NCI-H82 treated with DMSO at 0.1 percent for 48 hours (cell line): ENCODE results near the gene CAMTA1.

Experiments
- DNase-seq: peaks from one replicate; lab custom pipeline; 2025; ENCODE audit not compliant: unreplicated experiment; lab: John Stamatoyannopoulos, UW

CAMTA1 gene

GRCh38 chr1:7476861-7477547 lies 691.8 kb downstream of the CAMTA1 start:
- DNase-seq: no peak

DNA sequence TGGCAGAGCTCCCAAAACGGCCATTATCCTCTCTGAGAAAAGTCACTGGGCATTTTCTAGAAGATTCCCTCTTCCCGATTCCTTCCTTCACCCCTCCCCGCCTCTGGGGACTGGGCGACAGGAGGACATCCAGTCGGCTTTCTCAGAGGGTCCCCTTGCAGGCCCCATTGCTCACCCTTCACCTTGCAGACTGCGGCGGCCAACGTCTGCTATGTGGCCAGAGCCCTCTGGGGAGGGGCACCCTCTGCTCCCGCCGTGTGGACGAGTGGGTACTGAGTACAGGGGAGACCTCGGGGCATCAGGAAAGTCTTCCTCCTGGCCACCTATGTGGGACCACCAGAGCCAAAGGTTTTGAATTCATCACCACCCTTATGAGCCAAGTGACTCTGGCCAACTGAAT lies 692.3 kb downstream of the CAMTA1 start:
- no peak for DNase-seq

DNA sequence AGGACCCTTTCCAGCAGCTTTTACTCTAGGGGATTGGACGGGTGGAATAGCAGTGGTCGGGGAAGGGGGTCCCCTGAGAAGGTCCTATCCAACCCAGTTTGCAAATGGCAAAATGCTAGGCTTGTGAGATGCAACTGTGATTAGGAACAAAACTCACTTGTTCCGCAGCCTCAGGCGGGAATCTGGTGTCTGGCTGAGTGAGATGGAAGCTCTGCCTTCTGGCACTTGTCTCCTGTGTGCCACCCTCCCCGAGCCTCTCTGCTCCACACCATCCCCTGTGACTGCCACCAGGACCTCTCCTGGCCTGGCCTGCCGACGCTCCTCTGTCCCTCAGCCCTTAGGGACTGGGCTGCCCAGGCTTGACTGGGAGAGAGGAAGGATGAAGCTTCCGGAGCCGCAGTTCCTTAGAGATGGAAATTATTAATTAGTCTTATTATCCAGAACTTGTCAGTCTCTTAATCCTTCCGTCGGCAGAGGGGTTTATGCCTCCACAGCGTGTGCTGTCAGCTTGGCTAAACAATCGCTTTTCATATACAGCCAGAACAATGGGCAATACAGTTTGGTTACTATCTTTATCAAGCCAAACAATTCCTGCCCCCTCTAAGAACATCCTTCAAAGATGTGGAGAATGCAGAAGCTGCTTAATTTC lies 693.0 kb downstream of the CAMTA1 start:
- no peak for DNase-seq

GRCh38 chr1:7478809-7479499 lies 693.7 kb downstream of the CAMTA1 start:
- DNase-seq: no peak

DNA sequence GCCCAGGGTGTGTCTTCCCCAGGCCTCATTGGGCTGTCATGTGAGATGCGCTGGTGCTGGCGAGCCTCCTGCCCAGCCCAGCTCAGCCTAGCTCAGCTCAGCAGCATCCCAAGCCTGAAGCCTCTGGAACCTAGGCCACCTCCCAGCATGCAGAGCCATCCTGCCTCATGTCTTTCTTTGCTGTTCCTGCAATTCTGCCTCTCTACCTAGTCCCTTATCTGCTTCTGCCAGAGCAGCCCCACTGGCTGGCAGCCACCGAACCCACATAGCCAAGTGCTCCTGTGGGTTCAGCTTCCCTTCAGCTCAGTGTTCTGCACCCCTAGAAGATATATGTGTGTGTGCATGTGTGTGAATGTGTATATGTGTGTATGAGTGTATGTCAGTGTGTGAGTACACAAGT lies 694.3 kb downstream of the CAMTA1 start:
- no peak for DNase-seq

- no peak for DNase-seq
Measured at GRCh38 chr1:7481194-7481593, 695.9 kb downstream of the CAMTA1 start.

DNA sequence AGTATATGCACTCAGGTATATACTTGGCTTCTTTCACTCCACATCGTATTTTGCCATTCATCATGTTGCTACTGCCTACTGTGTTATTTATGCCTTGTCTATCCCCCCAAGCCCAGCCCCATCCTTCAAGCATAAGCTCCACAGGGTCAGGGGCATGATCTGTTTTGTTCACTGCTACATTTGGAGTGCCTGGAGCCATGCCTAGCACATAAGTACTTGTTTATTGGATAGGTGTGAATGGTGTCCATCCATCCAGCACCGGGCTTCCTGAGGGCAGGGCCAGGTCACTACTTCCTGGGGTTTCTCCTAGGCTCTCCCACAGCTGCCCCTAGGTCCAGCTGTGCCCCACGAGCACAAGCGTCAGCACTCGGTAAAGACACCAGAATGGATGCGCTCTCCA lies 696.8 kb downstream of the CAMTA1 start:
- no peak for DNase-seq

GRCh38 chr1:7482772-7483495 lies 697.7 kb downstream of the CAMTA1 start:
- DNase-seq: no peak

DNA sequence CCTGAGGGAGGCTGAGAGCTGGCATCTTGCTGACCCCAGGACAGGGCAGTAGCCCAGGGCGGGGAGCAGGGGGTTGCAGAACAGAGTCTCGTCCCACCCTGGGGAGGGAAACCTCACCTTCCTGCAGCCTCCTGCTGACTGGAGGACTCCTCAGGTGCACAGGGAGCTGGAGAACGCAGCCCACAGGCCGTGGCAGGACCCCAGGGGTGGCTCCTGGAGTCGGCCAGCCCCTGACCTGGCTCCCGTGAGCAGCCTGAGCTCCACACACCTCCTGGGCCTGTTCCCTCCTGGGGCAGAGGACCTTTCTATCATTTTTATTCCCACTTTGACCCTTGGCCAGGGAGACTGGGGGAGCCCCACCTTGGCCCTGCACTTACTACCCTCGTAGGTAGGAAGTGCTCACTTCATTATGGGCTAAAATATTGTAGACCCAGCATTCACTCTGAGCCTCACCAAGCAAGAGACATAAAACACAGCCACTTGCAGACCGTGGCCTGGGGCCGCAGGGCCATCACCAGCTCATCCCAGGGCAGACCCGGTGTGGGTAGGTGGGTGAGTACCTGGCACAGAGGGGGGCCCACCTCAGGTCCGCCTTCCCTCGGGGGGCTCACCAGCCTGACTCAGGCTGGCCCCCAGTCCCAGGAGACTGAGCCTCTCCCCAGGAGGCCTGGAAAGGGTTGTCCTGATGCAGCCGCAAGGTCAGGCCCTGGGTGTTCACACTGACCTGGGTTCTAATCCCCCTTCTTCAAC lies 698.6 kb downstream of the CAMTA1 start:
- DNase-seq: no peak

DNA sequence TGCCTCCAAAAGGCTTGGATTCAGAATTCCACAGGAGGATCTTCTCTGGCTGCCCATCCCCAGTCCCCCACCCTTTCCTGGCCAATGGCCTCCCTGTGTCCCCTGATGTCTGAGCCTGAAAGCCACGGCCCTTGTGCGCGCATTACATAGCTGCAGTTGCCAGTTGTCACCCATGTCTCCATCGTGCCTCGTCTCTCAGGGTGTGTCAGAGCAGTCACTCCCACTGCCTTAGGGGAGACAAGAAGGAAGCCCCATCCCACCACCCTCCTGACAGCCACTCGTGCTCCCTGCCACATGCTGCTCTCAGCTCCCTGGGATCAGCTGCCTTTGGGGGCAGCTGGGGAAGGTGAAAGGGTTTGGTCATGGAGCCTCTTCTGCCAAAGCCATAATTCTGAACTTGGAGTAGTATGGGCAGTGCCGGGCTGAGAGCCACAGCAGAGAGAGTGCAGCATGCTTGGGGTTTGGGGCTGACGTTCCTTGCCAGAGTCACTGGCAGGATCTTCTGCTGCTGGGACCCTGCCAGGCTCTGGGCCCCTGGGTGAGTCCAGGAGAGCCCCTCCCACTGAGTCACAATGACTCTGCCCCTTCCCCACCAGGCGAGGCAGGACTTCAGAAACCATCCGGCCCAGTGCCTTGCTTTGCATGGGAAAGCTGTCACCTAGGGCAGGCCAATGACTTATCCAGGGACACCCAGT lies 700.0 kb downstream of the CAMTA1 start:
- DNase-seq: no peak

GRCh38 chr1:7485826-7486225 lies 700.6 kb downstream of the CAMTA1 start:
- no peak for DNase-seq

DNA sequence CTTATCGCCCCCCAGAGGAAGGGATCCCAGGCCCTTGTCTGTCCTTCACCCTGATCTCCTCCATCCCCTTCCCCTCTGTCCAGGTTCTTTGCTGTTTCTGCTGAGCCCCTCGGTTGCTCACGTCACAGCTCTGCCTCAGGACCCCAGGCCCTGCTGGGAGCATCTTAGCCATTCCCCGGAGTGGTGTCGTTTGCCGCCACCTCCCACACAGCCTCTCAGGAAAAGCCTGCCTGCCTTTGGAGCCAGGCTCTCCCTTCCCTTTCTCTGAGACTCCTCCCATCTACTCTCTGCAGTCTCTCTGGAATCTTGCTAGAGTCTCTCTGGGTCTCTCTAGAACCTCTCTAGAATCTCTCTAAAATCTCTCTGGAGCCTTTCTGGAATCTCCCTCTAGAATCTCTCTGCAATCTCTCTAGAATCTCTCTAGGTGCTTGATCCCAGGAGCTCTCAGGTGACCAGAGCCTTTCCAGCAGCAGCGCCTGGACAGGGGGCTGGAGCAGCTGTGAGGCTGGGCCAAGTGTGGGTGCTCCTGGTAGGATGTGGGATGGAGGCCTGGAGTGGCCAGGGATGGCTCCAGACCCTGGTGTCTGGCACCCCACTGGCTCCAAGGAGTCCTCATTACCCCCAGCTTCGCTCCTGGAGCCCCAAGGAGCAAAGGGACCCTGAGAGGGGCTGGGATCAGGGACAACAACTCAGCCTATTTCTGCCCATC lies 702.7 kb downstream of the CAMTA1 start:
- DNase-seq: no peak

DNA sequence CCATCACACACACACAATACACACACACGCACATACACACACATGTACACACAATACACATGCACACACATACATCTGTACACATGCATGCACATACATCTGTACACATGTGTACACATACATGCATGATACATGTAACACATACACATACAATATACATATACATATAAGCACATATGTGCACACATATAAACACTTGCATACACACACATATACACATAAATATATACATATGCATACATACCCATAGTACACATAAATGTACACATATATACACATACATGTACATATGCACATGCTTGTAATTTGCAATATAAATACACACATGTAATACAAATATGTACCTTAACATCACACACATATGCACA lies 703.2 kb downstream of the CAMTA1 start:
- no peak for DNase-seq

- no peak for DNase-seq
Measured at GRCh38 chr1:7489586-7489985, 704.3 kb downstream of the CAMTA1 start.

DNA sequence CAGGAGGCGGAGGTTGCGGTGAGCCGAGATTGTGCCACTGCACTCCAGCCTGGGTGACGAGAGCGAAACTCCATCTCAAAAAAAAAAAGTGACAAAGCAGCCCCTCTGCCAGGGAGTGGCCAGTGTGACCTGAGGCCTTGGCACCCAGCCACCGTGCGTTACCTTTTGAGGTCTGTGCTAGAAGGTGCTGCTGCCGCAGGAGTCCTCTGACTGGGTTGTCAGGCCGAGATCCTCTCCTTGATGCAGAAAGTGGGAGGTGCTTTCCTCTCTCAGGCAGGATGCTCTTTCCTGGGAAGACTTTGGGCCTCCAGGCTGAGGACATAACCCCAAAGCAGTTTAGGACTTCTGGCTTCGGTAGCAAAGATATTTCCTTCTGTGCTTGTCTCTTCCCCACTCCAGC lies 705.3 kb downstream of the CAMTA1 start:
- no peak for DNase-seq

DNA sequence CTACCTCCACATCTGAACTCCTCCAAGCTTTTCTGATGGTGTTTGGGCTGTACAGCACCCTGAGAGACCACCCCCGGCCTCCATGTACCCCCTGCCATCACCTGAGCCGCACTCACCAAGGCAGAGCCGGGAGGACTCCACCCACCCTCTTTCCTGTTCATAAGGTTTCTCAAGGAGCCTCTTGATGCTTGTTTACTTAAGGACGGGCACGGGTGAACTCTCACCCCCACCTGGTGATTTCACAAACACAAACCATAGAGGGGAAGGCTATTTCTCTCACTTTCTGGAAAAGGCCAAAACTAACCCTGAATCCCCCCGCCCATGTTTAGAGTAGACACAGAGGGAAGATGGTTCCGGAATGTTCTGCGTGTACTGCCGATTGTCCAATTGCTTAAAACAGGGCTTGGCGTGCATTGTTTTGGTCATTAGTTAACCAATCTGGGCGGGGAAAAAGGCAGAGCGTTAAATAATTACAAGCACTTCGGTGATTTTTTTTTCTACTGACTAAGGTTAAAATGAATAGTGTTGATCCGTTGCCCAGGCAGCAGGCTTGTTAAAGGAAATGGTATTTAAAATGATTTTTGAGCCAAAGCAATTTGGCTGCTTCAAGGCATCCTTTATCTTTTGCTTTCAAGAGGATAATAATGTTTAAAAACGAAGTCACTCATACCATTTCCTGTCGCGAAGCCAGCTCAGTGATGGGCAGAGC lies 706.0 kb downstream of the CAMTA1 start:
- DNase-seq: no peak

DNA sequence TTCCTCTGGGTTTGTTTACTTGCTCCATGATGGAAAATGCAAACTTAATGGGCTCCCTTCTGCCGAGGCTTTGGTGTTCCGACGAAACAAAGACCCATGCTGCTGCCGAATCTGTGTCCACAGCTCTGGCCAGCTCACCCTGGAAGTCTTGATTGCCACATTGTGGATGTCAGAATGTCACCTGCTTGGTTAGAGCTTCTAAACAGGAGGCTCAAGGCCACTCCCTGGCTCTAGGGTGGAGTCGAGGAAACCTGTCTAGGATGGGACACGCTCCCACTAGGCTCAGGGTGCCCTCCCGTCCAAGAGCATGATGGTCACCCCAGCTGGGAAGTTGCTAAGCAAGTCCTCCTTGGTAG lies 706.5 kb downstream of the CAMTA1 start:
- DNase-seq: no peak

- no peak for DNase-seq
Measured at GRCh38 chr1:7493711-7494454, 708.6 kb downstream of the CAMTA1 start.

DNA sequence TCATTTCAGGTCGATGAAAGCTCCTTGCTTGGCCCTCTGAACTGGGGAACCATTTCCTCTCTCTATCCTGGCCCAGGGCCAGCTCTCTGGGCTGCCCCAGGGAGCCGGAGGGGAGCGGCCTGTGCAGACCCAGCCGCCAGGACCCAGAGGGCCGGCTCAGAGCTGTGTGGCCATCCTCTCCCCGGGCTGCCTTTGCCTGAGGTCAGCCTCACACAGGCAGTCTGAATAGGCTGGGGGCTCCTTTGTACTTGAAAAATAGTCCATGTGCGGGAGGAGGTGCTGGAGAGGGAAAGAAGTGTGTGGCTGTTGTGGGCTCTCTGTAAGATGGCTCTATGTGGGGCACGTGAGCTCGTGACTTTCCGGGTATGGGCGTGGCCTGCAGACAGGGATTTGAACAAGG lies 710.7 kb downstream of the CAMTA1 start:
- no peak for DNase-seq
